Measurements from ENCODE around the gene DCAF8L2.

DCAF8L2 gene

DNA sequence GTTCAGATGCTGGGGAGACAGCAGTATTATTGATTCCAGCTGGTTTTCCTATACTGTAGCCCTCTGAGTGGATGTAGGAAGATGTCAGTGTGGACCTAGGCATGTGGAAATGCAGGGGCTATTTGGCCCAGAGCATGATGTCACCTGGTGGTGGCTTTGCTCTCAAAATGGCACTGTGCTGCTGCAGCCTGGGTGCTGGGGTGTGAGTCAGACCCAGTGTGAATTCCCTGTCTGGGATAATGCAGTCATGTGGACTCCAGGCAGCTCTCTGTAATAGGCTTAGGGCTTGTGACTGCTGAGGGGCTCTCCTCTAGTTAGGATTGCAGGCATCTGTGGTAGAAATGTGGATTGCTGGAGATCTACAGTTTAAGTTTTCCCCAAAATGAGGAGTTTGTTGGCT lies 70.7 kb downstream of the DCAF8L2 start:
- DNase-seq (ENCODE audit: low spot score), result no peak
- TF ChIP-seq, protein P1, sequence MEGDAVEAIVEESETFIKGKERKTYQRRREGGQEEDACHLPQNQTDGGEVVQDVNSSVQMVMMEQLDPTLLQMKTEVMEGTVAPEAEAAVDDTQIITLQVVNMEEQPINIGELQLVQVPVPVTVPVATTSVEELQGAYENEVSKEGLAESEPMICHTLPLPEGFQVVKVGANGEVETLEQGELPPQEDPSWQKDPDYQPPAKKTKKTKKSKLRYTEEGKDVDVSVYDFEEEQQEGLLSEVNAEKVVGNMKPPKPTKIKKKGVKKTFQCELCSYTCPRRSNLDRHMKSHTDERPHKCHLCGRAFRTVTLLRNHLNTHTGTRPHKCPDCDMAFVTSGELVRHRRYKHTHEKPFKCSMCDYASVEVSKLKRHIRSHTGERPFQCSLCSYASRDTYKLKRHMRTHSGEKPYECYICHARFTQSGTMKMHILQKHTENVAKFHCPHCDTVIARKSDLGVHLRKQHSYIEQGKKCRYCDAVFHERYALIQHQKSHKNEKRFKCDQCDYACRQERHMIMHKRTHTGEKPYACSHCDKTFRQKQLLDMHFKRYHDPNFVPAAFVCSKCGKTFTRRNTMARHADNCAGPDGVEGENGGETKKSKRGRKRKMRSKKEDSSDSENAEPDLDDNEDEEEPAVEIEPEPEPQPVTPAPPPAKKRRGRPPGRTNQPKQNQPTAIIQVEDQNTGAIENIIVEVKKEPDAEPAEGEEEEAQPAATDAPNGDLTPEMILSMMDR (IDR thresholded peaks at IDR 0.05; ENCODE audit: extremely low read depth, insufficient read depth, missing control alignments), result no peak
- in situ Hi-C loops (cut with MboI; ENCODE audit: low pct_unique_long_range_greater_than_20kb, low sequenced_read_pairs, unreplicated experiment), result no loop called here

DNA sequence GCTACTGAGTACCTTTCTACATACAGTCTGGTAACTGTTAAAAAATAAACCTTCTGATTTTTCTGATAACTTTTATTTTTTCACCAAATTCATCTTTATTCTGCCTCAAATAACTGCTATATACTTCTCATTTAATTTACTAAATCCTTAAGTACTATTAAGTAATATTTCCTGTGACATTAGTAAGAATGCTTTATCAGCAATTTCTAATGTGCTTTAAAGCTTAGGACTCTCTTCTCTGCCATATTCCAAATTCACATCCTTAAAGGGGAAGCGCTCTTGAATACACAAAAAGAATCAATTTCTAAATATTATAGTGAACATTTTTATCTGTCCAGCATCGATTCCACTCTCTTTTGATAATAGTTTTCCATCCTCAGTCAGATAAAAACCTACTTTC lies 81.1 kb downstream of the DCAF8L2 start:
- TF ChIP-seq, protein P1 (IDR thresholded peaks at IDR 0.05; ENCODE audit: extremely low read depth, insufficient read depth, missing control alignments), result no peak
- DNase-seq (ENCODE audit: low spot score), result no peak
- in situ Hi-C loops (cut with MboI; ENCODE audit: low pct_unique_long_range_greater_than_20kb, low sequenced_read_pairs, unreplicated experiment), result no loop called here

DNA sequence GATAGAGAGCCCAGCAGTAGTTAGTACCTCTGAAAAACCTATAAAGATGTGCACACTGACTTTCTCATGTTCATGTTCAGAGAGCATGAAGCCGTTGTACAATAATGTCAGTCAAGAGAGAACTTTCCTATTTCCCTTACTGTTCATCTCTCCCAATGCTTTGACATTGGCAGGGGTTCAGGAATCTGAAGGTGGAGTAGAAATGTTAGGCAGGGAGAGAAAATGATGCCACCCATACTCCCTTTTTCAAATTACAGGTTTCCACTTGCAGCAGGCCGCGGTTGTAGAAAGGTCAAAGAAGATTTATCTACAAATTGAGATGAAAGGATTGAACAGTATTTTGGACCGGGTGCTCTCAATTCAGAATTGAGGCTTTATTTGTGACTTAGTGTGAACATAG lies 84.3 kb downstream of the DCAF8L2 start:
- TF ChIP-seq, protein P1 (IDR thresholded peaks at IDR 0.05; ENCODE audit: extremely low read depth, insufficient read depth, missing control alignments), result no peak
- in situ Hi-C loops (cut with MboI; ENCODE audit: low pct_unique_long_range_greater_than_20kb, low sequenced_read_pairs, unreplicated experiment), result no loop called here
- DNase-seq (ENCODE audit: low spot score), result no peak

DNA sequence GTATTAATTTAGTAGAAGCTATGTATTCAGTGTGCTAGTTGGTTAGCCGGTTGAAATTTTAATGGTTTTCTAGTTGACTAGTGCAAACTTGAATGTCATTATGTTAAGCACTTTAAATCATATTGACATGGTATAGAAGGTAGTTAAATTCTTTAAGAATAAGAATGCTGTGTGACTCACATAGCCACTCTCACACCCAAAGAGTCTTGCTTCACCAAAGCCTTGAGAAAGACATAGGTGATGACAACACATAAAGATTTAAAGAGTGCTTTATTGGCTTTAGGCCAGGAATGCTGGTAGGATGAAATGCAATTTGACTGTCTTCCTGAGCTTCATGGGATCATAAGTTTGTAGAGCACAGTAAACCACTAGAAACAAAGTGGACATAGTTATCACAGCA lies 85.3 kb downstream of the DCAF8L2 start:
- TF ChIP-seq, protein P1 (IDR thresholded peaks at IDR 0.05; ENCODE audit: extremely low read depth, insufficient read depth, missing control alignments), result no peak
- DNase-seq (ENCODE audit: low spot score), result no peak
- in situ Hi-C loops (cut with MboI; ENCODE audit: low pct_unique_long_range_greater_than_20kb, low sequenced_read_pairs, unreplicated experiment), result no loop called here

DNA sequence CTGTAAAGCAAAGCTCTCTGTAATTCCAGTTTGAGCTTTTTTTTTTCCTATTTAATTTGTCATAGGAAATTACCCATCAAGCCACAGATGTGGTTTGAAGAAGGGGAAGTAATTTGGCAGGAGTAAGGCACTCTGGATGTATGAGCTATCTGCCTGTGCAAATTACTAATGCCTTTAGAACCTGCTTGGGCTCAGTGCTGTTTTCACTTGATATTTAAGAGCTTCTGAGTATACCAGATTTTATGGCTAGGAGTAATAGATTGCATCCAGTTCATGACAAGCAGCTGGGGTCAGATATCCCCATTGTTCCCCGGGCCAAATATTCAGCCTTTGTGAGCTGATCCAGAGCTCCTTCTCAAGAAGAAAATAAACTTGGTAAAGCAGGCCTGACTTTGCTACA lies 89.1 kb downstream of the DCAF8L2 start:
- TF ChIP-seq, protein P1 (IDR thresholded peaks at IDR 0.05; ENCODE audit: extremely low read depth, insufficient read depth, missing control alignments), result no peak
- no peak for DNase-seq (ENCODE audit: low spot score)
- in situ Hi-C loops (cut with MboI; ENCODE audit: low pct_unique_long_range_greater_than_20kb, low sequenced_read_pairs, unreplicated experiment), result no loop called here

DNA sequence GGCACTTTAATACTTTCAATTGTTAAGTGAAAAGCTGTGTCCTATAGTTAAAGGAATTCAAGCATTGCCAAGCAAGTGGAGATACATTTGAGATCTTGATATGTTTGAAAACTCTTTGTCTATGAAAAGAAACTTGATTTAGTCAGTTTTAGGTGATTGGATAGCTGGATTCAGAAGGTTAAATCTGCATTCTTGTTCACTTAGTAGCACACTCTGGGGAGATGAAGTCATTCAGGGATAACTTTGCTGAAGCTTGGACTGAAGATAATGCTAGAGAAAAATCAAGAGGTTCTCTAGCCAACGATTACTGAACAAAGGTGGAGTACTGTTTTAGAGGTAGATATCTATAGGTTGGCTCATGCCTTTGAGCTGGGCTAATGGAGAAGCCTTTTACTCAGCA lies 90.6 kb downstream of the DCAF8L2 start:
- in situ Hi-C loops (cut with MboI; ENCODE audit: low pct_unique_long_range_greater_than_20kb, low sequenced_read_pairs, unreplicated experiment), result no loop called here
- TF ChIP-seq, protein P1 (IDR thresholded peaks at IDR 0.05; ENCODE audit: extremely low read depth, insufficient read depth, missing control alignments), result no peak
- no peak for DNase-seq (ENCODE audit: low spot score)
